NCI-H2196 treated with DMSO at 0.1 percent for 48 hours (cell line): ENCODE results near the gene IL16.

ENCODE experiments used
- DNase-seq: peaks from one replicate; lab custom pipeline; 2025; ENCODE audit not compliant: unreplicated experiment; lab: John Stamatoyannopoulos, UW

The IL16 gene

GRCh38 chr15:81273200-81273599, 76.5 kb downstream of the IL16 start:
- DNase-seq: no peak

DNA sequence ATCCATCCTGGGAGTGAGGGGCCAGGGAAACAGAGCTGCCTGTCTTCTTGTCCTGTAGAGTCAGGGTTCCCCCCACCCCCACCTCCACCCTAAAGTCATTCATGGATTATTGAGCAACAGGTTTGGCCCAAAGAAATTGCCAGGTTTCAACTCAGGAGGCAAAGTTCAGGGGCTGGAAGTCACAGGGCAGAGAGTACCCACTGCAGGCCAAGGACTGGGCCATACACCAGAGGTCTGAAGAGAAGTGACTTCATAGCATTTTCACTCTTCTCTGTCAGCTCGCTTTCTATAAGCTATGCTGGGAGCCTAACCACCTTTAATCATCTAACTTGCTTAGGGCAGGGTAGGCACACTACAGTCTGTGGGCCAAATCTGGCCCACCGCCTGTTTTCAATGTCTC, 77.2 kb downstream of the IL16 start:
- DNase-seq: no peak

GRCh38 chr15:81274255-81274654, 77.6 kb downstream of the IL16 start:
- no peak for DNase-seq

- DNase-seq: peak; percentile 34
Measured at GRCh38 chr15:81274931-81275707, 78.4 kb downstream of the IL16 start.

DNA sequence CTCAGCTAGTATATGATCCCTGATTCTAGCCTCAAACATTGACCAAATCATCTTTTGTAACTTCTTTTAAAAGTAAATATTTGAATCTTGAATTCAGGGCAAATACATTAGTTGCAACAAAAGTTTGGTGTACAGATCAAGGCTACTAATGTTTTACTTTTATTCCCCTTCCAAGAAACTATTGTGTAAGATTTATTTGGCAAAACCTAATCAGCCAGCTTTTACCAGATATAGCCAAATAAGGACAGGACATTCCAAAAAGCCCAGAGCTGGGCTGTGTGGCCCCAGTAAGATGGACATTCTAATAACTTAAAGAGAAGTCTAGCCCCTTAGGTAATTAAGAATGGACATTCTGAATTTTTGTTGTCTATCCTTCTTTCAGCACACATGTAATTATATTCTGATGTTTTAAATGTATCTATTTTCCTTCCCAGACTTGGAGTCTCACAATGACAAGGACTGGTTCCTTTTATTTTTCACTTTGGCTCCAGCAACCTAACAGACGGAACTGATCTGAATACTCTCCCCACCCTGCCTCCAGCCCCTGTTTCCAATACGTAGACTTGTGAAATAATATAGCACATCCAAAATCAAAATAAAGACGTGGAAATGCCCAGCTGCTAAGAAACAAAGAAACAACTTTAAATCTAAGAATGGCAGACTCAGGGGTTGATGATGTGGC, 79.2 kb downstream of the IL16 start:
- DNase-seq: no peak

DNA sequence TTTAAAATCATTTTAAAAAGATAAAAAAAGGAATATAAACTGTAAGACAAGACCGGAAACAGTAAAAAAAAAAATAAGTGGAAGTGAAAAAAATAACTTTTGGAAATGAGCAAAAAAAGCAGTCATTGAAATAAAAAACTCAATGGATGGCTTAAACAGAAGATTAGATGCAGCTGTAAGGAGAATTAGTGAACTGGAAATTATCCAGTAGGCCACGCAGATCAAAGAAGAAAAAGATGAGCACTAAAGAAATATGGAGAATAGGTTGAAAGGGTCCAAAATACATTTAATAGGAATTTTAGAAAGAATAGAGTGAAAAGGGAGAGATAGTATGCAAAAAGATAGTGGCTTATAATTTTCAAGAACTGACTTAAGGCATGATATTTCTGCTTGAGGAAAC, 80.3 kb downstream of the IL16 start:
- no peak for DNase-seq

DNA sequence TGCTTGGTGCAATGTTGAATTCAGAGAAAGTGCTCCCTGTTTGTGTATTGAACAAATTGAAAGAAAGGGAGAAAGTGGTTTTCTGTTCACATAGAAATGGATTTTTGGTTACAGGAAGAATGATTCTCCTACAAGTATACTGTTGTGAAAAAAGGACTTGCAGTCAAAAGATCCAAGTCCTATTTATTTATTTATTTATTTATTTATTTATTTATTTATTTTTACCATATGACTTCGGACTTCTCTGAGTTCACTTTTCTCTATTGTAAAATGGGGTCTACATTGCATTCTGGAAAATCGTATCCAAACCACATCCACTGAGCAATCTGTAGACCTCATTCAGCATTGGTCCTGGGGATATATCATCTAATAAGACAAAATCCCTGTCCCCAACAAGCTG, 81.2 kb downstream of the IL16 start:
- no peak for DNase-seq

- no peak for DNase-seq
Measured at GRCh38 chr15:81278306-81279029, 81.8 kb downstream of the IL16 start.

GRCh38 chr15:81279621-81280485, 83.2 kb downstream of the IL16 start:
- no peak for DNase-seq

DNA sequence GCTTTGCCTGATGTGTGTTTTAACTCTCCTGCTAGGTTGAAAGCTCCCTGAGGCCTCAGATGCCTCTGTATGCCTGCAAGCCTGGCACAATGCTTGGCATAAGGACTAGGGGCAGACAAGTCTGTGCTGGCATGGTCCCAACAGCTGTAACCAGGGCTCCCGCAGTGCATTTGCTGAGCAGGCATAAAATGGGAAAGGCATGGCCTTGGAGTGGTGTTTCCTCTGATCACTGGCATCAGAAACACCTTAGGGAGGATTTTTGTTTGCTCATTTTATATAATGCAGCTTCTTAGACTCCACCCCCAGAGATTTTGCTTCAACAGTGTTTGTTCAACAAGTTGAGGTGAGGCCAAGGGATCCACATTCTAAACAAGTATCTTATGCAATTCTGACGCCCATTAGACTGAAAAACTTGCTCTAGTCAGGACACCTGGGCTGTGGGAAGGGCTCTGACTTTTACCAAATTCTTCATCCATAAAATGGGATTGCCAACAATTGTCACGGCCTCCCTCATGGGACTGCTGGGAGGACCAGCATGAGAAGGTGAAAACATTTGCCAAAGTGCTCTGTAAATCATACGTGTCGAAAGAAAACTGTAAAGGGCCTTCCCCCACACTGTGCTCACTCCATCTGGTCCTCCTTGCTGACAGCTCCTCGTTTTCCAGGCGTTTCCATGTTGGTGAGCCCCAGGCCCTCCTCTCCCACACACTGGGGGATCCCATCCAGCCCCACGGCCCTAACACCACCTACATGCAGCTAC, 84.2 kb downstream of the IL16 start:
- no peak for DNase-seq

GRCh38 chr15:81281456-81281735, 84.7 kb downstream of the IL16 start:
- no peak for DNase-seq

DNA sequence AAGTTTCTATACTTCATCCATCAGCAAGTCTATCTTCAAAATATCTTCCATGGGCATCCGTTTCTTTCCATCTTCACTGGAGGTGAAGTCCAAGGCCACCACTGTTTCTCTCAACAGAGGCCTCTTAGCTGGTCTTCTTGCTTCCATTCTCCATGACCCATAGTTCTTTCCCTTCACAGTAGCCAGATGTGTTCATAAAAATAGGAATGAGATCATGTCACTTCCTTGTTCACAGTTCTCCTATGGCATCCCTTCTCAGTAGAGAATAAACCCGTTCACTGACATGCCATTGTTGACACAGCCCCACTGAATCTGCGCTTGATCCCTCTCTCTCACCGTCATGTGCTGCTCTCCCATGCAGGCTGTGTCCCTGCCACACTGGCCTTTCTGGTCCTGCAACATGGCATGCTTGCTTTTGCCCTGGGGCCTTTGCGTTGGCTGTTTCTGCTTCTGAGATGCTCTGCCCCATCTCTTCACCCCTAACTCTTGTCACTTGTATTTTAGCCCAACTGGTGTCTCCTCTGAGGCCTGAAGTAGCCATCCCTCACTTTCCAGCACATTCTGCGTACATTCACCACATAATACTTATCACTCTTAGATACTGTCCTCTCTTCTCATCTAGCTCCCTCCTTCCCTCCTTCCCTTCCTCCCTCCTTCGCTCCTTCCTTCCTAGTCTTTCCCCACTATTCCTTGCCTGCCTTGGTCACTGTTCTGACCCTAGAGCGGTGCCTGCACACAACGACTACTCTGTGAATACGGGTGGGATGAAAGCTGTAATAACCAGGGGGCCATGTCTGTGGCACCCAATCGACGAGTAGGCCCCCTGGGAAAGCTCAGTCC, 85.3 kb downstream of the IL16 start:
- DNase-seq: no peak

DNA sequence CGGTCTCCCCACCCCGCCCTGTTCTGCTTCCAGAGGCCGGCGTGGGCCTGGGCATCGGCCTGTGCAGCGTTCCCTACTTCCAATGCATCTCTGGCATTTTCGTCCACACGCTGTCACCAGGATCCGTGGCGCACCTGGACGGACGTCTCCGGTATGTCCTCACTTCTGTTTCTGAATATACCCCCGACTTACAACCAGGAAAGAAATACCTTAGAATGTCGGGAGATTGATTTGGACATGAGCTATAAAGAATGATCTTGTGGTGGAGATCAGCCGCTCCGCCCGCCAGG, 85.9 kb downstream of the IL16 start:
- DNase-seq: no peak

DNA sequence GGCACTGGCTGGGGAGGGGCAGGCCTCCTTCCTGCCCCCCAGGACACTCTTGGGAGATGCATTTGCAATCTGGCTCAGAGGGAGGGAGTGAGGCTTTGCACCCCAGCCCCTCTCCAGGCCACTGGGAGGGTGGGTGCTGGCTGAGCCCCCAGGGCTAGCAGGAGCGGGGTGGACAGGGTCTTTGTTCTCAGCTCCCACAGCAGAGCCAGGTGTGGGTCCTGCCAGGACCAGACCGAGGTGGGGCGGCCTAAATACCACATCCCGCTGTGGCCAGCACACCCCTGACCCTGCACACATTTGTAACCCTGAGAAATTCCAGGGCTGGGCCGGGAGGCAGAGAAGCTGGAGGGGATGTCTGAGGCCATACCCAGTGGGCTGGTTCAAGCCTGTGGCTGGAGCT, 86.2 kb downstream of the IL16 start:
- no peak for DNase-seq

DNA sequence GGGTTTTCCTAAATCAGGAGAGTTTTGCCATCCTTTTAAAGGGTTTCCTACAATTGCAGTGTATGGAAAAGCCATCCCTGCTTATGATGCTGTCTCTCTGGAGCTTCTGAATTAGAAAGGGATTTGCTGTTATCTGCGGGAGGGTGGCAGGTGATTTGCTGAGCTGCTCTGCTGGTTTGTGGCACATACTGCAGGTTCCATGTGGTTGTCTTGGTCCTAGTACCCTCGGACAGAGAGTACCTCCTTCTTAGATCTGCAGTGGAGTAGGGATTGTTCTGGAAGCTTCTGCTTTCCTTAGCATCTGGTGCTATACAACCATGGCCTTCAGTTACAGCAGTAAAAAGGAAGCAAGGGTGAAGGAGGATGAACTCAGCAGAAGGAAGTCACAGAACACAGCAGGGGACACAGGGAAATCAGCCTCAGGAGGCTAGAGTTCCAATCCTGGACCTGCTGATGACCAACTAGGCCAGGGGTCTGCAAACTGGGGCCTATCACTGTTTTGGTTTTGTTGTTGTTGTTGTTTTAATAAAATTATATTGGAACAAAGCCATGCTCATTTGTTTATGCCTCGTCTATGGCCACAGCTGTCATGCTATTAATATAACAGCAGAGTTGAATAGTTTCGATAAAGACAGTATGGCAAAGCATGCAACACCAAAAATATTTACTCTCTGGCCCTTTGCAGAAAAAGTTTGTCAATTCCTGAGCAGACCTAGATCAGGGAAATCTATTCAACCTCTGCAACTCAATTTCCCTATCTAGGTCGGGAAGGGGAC, 87.8 kb downstream of the IL16 start:
- DNase-seq: no peak

DNA sequence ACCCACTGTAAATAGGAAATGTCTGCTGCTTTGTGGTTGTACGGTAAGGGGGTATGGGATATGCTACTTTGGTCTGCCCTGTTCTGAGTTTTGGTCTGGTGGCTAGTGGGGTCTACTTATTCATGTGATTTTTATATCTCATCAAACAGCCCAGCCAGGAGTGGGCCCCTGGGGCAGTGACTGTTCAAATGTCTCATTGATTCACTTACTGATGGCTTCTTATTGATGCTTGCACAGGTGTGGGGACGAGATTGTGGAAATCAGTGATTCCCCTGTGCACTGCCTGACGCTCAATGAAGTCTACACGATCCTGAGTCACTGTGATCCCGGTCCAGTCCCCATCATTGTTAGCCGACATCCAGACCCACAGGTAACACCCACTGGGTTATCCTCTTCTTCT, 88.8 kb downstream of the IL16 start:
- DNase-seq: no peak

GRCh38 chr15:81286621-81287121, 90.0 kb downstream of the IL16 start:
- DNase-seq: no peak

- DNase-seq: no peak
Measured at GRCh38 chr15:81288040-81288439, 91.4 kb downstream of the IL16 start.

GRCh38 chr15:81288616-81289015, 91.9 kb downstream of the IL16 start:
- no peak for DNase-seq
